Mucosa of descending colon (tissue), 3 donors: ENCODE data around the gene TMEM243. TPM values are rescaled to one million over a fixed set of nuclear protein-coding genes. Genes with fewer than 3 reads are reported as not detected.
"Not testable (repeated sequence)": the region's sequence is repeated elsewhere in the genome, so short reads cannot be mapped to it uniquely, and the experiment has no call there.

Experiments
- ATAC-seq: fragments of 200-7000 bp; cut with Tn5 transposase; one replicate; pipeline ENCODE4 v1.9.1; 2020; ENCODE audit warnings: mild to moderate bottlenecking, moderate library complexity
- DNase-seq, 3 donors: peaks; one replicate each; pipeline ENCODE4 v3.0.0-alpha.2; 2020
- H3K36me3 ChIP-seq: fragments of 200-600 bp; one replicate; pipeline ENCODE4 v1.8.0; 2021; ENCODE audit warnings: low read depth, mild to moderate bottlenecking
- H3K4me1 ChIP-seq: fragments of 200-600 bp; one replicate; pipeline ENCODE4 v1.8.0; 2021; ENCODE audit warnings: low read depth, mild to moderate bottlenecking
- H3K4me3 ChIP-seq: fragments of 200-600 bp; one replicate; pipeline ENCODE4 v1.8.0; 2021; ENCODE audit warnings: mild to moderate bottlenecking
- H3K9me3 ChIP-seq: fragments of 200-600 bp; one replicate; pipeline ENCODE4 v1.8.0; 2021; ENCODE audit warnings: mild to moderate bottlenecking
- CTCF ChIP-seq: fragments of 200-600 bp; IDR thresholded peaks from one replicate; pipeline ENCODE4 v1.8.0; 2022; ENCODE audit warnings: antibody characterized with exemption, mild to moderate bottlenecking
- intact Hi-C, 2 donors: fragments of 100-400 bp; cut with DNase I in 1 of 2; cut with micrococcal nuclease in 1 of 2; formaldehyde crosslinking; loops; one replicate each; pipeline versions ENCODE4 v1.11.0 to v1.11.1; 2022; cut with DNase I, micrococcal nuclease
- long read RNA-seq, 2 donors: library from polyadenylated mRNA; unstranded; transcript quantifications; one replicate each; pipeline ENCODE4 v2.0.0, GENCODE V29; 2019 to 2021
- total RNA-seq, 3 donors: library from RNA; stranded (reverse); fragmentation: NEBNext Ultra II Directional in 2 of 3; extraction: Animal tissue kit (Norgen Biotek cat#: 25700) in 2 of 3; gene quantifications; one replicate each; pipeline versions ENCODE4 v1.2.1 to v1.2.4, GENCODE V29; 2021 to 2023
- donor health status: DM: no; HTN: no; CAD: no; lungs with moderate emphysema.
- donor health status: DM: no; HTN: no; CAD: no.
- donor health status: DM: no; HTN: yes; CAD: no.

The TMEM243 gene, protein sequence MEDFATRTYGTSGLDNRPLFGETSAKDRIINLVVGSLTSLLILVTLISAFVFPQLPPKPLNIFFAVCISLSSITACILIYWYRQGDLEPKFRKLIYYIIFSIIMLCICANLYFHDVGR
- total RNA-seq, result 10 to 100 TPM; 13.8 to 17.5 (median 17.1) TPM
- long read RNA-seq, donor 1, transcript TMEM243-201 (4 exons, 1,063 nt), result major isoform, 7 of 16 reads
- long read RNA-seq, donor 1, transcript TMEM243-203 (5 exons, 1,273 nt), result minor isoform, 6 of 16 reads
- long read RNA-seq, donor 1, partial matches to known transcripts, result 0 of 16 reads
- long read RNA-seq, donor 1, other reads (novel, unspliced or antisense), result 3 of 16 reads
- long read RNA-seq, donor 2, transcript TMEM243-201 (4 exons, 1,063 nt), result major isoform, 6 of 11 reads
- long read RNA-seq, donor 2, partial matches to known transcripts, result 0 of 11 reads
- long read RNA-seq, donor 2, other reads (novel, unspliced or antisense), result 1 of 11 reads

DNA sequence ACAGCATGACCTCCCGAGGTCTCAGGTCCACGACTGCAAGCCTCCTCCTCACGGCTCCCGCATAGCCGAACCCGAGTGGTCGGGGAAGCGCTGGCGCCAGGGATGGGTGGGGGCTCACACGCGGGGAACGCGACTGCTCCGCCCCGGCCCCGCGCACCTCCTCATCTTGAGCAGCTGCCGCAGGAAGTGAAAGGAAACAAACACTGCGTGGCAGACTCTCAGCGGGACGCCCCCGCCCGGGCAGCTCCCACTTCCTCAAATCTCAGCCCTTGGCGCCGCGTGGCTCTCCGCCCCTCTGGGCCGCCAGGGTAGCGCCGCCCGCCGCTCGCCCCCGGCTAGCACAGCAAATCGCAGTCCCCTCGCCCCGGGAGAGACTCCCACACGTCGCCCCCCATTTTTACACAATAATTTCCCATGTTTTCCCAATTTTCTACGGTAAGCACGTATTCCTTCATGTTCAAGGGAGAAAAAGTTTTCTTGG, at the start of gene TMEM243:
TMEM243 (minus strand) TSS at position 188 of the 481 bp plus-strand sequence. CDS start 229 bp downstream, outside the sequence.
- Histone ChIP-seq H3K9me3 (no peaks in the 10 kb centered on the region), H3K4me1 (peaks cover 6% of the 10 kb centered on the region), H3K4me3 (peak within 1 kb of the TSS; percentile 83), H3K36me3 (no peaks in the 10 kb centered on the region)
- ATAC-seq (peak; percentile 87), DNase-seq (peak; percentile 83 to 93 (median 87))
- intact Hi-C loops, result loop anchor here in 1 of 2 donors (10.0 kb wide), 1 partner anchor 65 kb away; the partner anchor contains the start of gene DMTF1
- no peak for TF ChIP-seq CTCF

GRCh38 chr7:87267239-87267900, 47.8 kb upstream of the TMEM243 start:
- no peak for ATAC-seq
- H3K4me1 ChIP-seq, result no peaks in the 10 kb centered on the region
- intact Hi-C loops, result no loop called here
- H3K4me3 ChIP-seq, result no peak overlapping the region
- TF ChIP-seq CTCF, result no peak
- H3K36me3 ChIP-seq, result no peaks in the 10 kb centered on the region
- DNase-seq, result no peak
- no peaks in the 10 kb centered on the region for H3K9me3 ChIP-seq

DNA sequence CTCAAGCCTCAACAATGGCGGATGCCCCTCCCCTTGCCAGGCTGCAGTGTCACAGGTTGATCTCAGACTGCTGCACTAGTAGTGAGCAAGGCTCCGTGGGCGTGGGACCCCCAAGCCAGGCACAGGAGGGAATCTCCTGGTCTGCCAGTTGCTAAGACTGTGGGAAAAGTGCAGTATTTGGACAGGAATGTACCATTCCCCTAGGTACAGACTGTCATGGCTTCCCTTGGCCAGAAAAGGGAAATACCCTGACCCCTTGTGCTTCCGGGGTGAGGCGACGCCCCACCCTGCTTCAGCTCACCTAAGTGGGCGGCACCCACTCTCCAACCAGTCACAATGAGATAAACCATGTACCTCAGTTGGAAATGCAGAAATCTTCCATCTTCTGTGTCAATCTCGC, 44.0 kb upstream of the TMEM243 start:
- intact Hi-C loops, result no loop called here
- H3K9me3 ChIP-seq, result no peaks in the 10 kb centered on the region
- TF ChIP-seq CTCF, result no peak
- DNase-seq (no peak), ATAC-seq (no peak)
- no peaks in the 10 kb centered on the region for H3K36me3 ChIP-seq
- H3K4me3 ChIP-seq, result no peak overlapping the region
- H3K4me1 ChIP-seq, result no peaks in the 10 kb centered on the region

DNA sequence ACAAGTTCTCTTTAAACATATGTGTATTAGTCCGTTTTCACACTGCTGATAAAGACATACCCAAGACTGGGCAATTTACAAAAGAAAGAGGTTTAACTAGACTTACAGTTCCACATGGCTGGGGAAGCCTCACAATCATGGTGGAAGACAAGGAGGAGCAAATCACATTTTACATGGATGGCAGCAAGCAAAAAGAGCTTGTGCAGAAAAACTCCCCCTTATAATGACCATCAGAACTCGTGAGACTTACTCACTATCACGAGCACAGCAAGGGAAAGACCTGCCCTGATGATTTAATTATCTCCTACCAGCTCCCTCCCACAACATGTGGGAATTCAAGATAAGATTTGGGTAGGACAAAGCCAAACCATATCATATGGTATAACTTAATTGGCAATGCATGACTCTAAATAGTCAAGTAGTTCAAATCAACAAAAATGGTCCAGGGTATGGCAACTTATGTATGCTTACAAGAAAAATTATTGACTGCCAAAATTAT, 34.1 kb upstream of the TMEM243 start:
- ATAC-seq, result no peak
- TF ChIP-seq CTCF, result no peak

DNA sequence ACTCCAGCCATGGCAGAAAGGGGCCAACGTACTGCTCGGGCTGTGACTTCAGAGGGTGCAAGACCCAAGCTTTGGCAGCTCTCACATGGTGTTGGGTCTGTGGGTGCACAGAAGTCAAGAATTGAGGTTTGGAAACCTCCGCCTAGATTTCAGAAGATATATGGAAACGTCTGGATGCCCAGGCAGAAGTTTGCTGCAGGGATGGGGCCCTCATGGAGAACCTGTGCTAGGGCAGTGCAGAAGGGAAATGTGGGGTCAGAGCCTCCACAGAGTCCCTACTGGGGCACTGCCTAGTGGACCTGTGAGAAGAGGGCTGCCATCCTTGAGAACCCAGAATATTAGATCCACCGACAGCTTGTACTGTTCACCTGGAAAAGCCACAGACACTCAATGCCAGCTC, 26.1 kb upstream of the TMEM243 start:
- H3K36me3 ChIP-seq, DNase-seq, H3K4me3 ChIP-seq, intact Hi-C loops, H3K4me1 ChIP-seq, H3K9me3 ChIP-seq, ATAC-seq: not testable (repeated sequence)

More for the DNA sequence above, 34.1 kb upstream of the TMEM243 start:
- no peak for DNase-seq
- Histone ChIP-seq H3K36me3 (no peaks in the 10 kb centered on the region), H3K4me3 (no peak overlapping the region), H3K4me1 (no peaks in the 10 kb centered on the region), H3K9me3 (no peaks in the 10 kb centered on the region)
- intact Hi-C loops, result no loop called here

GRCh38 chr7:87238464-87239051, 19.0 kb upstream of the TMEM243 start:
- ATAC-seq, H3K36me3 ChIP-seq, H3K4me1 ChIP-seq, H3K9me3 ChIP-seq, H3K4me3 ChIP-seq, DNase-seq: not testable (repeated sequence)
- intact Hi-C loops, result loop anchor here in 1 of 2 donors (5.0 kb wide), 1 partner anchor 311 kb away; no protein-coding TSS in a partner anchor
